ENCODE results near the gene C1orf74.

- TF ChIP-seq GATA2 (IDR thresholded peaks at IDR 0.05; ENCODE audit: insufficient read depth, insufficient read length, low read depth, low read length): no peak
- TF ChIP-seq POLR2A (IDR thresholded peaks at IDR 0.05; ENCODE audit: low read depth, low read length): no peak
- no peak for TF ChIP-seq CTCF (IDR thresholded peaks at IDR 0.05; ENCODE audit: extremely low read depth in 1 of 2, insufficient read depth in 1 of 2, low read depth in 1 of 2, low read length in 2 of 2)
- no peak for TF ChIP-seq POLR2AphosphoS5 (IDR thresholded peaks at IDR 0.05; ENCODE audit: insufficient read depth, low read depth, low read length)
- TF ChIP-seq MAX (IDR thresholded peaks at IDR 0.05; ENCODE audit: insufficient read depth, insufficient read length): no peak
- no peak for TF ChIP-seq MYC (IDR thresholded peaks at IDR 0.05; ENCODE audit: low read depth, low read length)
- TF ChIP-seq EZH2 (IDR thresholded peaks at IDR 0.05; ENCODE audit: borderline replicate concordance, low read depth, low read length, severe bottlenecking): no peak
- no peak for TF ChIP-seq FOS (IDR thresholded peaks at IDR 0.05; ENCODE audit: borderline replicate concordance, insufficient read depth, low read length)
Observed at GRCh38 chr1:209770636-209771415, 13.5 kb downstream of the C1orf74 start.
